Stimulated activated CD4-positive, alpha-beta T cell treated with anti-CD3 and anti-CD28 coated beads, Interleukin-1b, Interleukin-23, amount 100 ng/mL, for 4 hours (primary cell): ENCODE measurements around the gene KLRF1.

Source experiments
- DNase-seq, 2 donors: peaks; one replicate each; pipeline ENCODE4 v3.0.0-alpha.2; 2020; ENCODE audit warnings: low read depth in 2 of 2

KLRF1 gene

GRCh38 chr12:9809338-9809737 is 17.9 kb upstream of the KLRF1 start:
- no peak for DNase-seq

- no peak for DNase-seq
Observed at GRCh38 chr12:9809866-9810265, 17.4 kb upstream of the KLRF1 start.

DNA sequence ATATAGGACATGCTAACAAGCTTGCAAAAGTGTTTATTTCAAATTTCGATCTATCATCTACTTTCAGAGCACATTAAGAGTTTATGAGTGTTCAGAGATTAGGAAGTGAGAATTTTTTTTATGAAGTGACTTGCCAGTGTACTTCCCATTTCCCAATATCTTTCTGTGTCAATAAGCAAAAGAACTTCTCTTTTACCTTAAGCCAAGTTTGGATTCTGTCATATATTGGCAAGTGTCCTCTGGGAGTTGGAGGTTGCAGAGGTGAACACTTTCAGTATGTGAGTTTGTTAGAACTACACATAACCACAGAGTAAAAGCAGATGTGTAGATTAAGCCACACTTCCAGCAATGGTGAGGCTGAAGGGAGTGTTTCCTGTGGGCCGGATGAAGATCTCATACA is 16.6 kb upstream of the KLRF1 start:
- no peak for DNase-seq

DNA sequence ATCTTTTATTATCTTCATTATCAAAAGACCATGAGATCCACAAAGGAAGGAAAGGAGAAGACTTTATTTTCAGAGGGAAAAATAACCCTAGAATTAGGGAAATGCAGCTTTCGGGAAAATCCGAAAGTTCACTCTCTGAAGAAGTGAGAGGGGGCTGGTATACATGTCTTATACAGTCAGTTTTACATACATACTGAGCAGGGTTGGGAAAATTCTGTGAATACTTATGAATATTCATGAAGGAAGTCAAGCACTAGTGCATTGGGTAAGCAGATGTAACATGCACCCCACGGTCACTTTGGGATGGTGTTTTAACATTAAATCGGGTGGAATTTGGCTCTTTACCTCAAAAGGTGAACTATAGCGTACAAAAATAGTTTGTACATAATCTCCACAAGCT is 15.7 kb upstream of the KLRF1 start:
- DNase-seq: no peak

- DNase-seq: peak; percentile 90 to 92
Observed at GRCh38 chr12:9813821-9814798, 13.2 kb upstream of the KLRF1 start.

DNA sequence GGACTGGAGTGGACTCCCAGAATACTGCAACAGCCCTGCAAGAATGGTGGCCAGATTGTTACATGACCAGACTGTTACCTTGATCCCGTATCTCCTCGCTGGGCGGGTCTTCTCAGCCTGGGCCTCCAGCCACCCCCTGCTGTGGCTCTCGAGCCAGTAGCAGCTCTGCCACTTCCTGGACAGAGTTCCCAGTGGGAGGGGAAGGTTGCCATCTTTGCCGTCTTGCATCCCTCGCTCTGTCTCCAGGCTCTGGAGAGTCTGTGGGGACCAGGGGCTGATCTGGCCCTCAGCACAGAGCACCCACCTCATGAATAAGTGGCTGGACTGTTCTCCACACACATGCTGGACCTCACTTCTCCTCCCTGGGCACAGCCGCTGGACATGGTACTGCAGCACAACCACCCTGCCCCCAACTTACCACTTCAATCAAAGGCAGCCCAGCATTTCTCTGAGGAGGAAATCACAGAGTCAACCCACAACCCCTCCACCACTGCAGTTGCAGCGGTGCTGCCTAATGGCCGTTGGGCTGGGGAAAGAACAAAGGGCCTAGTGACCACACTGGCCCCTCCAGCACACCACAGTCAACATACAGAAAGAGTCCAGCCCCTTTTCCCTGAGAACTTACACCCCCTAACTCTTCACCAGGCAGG is 6.9 kb upstream of the KLRF1 start:
- DNase-seq: no peak

- DNase-seq: no peak
Observed at GRCh38 chr12:9829483-9829882, 2.2 kb downstream of the KLRF1 start.

DNA sequence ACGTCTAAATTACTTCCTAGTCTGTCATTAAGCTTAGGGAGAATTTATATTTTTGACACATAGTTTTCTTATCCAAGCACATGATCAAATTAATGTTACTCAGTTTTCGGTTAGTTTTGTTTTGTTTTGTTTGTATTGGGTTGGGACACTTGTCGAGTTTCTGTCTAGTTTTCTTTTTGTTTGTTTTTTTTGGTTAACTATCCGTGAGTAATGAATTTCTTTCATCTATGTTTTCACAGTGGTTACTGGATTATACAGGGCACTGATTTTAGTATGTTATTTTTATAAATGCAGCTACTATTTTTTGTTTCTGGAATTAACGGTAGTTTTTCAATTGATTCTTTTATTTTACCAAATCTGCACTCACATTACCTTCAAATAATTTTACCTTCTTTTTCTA is 2.7 kb downstream of the KLRF1 start:
- no peak for DNase-seq

DNA sequence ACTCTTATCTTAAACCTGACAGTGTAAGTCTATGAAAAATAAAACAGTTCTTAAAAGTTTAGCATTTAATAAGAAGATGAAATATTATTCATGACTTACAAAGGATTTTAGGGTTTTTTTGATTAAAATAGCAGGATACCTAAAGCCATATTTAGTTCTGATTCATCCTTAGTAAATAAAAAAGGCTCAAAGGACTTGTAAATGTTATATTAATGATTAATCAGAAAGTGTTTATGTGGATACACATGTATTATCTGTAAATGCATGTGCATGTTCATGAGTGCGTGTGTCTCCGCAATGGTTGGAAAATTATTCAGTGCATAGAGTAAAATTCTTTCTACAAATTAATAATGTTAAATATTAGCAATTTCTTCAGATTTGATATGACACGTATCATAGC is 4.4 kb downstream of the KLRF1 start:
- DNase-seq: no peak

DNA sequence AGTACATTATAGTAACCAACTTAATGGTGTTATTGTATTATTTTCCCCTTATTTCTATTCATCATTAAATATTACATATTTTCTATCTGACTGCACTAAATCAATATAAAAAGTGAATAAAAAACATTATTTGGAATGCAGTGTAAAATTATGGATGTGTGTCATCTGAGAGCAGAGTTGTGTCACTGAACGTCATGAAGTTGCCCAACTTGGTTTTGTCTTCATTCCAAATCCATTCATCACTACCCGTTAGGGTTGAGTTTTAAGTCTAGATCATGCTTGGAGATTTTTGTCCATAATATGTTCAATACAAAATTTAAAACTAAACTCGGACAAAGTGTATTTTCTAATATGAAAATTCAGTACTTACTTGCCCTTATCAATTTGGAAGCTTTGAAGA is 16.1 kb downstream of the KLRF1 start:
- DNase-seq: no peak

DNA sequence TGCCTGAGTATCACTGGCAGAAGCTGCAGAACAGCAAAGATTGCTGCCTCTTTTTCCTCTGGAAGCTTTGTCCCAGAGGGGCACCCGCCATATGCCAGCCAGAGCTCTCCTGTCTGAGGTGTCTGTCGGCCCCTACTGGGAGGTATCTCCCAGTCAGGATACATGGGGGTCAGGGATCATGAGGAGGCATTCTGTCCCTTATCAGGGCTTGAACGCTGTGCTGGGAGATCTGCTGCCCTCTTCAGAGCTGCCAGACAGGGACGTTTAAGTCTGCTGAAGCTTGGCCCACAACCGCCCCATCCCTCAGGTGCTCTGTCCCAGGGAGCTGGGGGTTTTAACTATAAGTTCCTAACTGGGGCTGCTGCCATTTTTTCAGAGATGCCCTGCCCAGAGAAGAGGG is 21.6 kb downstream of the KLRF1 start:
- DNase-seq: no peak

DNA sequence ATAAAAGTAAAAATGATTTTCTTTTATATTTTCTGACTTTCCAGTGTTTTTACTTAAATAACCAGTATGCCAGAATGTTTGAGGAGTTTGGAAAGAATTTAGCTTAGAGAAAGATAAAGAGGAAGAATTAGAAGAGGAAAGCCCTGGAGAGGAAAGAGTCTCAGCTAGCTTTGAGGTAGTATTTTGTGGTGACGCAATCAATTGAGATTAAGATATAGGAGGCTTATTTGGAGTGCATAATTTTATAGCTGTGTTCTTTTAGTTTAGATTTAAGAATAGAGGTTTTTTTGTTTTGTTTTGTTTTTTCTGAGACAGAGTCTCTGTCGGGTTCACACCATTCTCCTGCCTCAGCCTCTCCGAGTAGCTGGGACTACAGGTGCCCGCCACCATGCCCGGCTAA is 23.8 kb downstream of the KLRF1 start:
- DNase-seq: no peak

GRCh38 chr12:9851927-9852326 is 24.6 kb downstream of the KLRF1 start:
- no peak for DNase-seq

- no peak for DNase-seq
Observed at GRCh38 chr12:9856151-9856550, 28.9 kb downstream of the KLRF1 start.

- DNase-seq: no peak
Observed at GRCh38 chr12:9856894-9857293, 29.6 kb downstream of the KLRF1 start.

- DNase-seq: no peak
Observed at GRCh38 chr12:9858135-9858534, 30.9 kb downstream of the KLRF1 start.

- DNase-seq: no peak
Observed at GRCh38 chr12:9864913-9865675, 37.8 kb downstream of the KLRF1 start.

- no peak for DNase-seq
Observed at GRCh38 chr12:9866860-9867269, 39.6 kb downstream of the KLRF1 start.

DNA sequence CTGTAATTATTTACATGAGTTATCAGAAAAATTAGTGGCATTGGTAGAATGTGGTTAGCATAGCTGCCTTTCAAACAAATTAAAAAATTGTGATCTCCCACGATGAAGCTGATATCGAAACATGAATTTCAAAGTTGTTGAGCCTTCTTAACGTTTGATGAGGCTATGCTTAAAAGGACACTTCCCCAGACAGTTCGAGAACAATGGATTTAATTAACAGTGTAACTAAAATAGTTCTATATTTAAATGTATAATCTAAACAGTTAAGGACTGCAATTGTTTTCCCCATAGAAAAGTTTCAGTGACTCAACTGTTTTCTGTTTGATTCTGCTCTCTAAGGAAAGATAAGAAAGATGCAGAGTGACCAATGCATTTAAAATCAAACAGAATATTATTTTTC is 40.2 kb downstream of the KLRF1 start:
- DNase-seq: no peak

- DNase-seq: no peak
Observed at GRCh38 chr12:9868311-9868801, 41.1 kb downstream of the KLRF1 start.

GRCh38 chr12:9868951-9869306 is 41.6 kb downstream of the KLRF1 start:
- DNase-seq: no peak
